Tibial artery (tissue), 4 donors: ENCODE data around the gene VPS51.

Source experiments
- DNase-seq, 2 donors: peaks; one replicate each; pipeline ENCODE4 v3.0.0-alpha.2; 2019
- H3K27ac ChIP-seq, 2 donors: fragments of 200-600 bp; sonication (generic) in 1 of 2; 1 replicate in 1 of 2; 2 replicates in 1 of 2; pipeline ENCODE4 v1.5.1; 2018 to 2019; ENCODE audit warnings: mild to moderate bottlenecking in 1 of 2
- H3K27me3 ChIP-seq, 2 donors: fragments of 200-600 bp; sonication (generic) in 1 of 2; one replicate each; pipeline versions ENCODE4 v1.5.1 to v1.6.0; 2016 to 2019
- H3K36me3 ChIP-seq, 3 donors: fragments of 200-600 bp; sonication (generic) in 2 of 3; one replicate each; pipeline ENCODE4 v1.5.1; 2016 to 2019; ENCODE audit warnings: mild to moderate bottlenecking in 2 of 3
- H3K4me1 ChIP-seq, 4 donors: fragments of 200-600 bp; sonication (generic) in 2 of 4; 1 replicate in 3 of 4; 2 replicates in 1 of 4; pipeline ENCODE4 v1.5.1; 2016 to 2019
- H3K4me3 ChIP-seq, 2 donors: fragments of 200-600 bp; sonication (generic) in 1 of 2; 1 replicate in 1 of 2; 2 replicates in 1 of 2; pipeline ENCODE4 v1.5.1; 2018 to 2019; ENCODE audit warnings: mild to moderate bottlenecking in 2 of 2
- H3K9me3 ChIP-seq, 3 donors: fragments of 200-600 bp; sonication (generic) in 1 of 3; one replicate each; pipeline ENCODE4 v1.5.1; 2016 to 2019
- CTCF ChIP-seq, 2 experiments: fragments of 200-600 bp in 1 of 2; fragments of 450-650 bp in 1 of 2; IDR thresholded peaks; one replicate each; pipeline ENCODE4 v1.5.1; 2017 to 2019; ENCODE audit warnings: antibody characterized with exemption in 2 of 2, mild to moderate bottlenecking in 1 of 2, moderate library complexity in 1 of 2
- intact Hi-C: fragments of 100-400 bp; cut with DNase I; formaldehyde crosslinking; loops from one replicate; pipeline ENCODE4 v1.15.0; 2023; ENCODE audit warnings: low total_unique reads

Gene VPS51

DNA sequence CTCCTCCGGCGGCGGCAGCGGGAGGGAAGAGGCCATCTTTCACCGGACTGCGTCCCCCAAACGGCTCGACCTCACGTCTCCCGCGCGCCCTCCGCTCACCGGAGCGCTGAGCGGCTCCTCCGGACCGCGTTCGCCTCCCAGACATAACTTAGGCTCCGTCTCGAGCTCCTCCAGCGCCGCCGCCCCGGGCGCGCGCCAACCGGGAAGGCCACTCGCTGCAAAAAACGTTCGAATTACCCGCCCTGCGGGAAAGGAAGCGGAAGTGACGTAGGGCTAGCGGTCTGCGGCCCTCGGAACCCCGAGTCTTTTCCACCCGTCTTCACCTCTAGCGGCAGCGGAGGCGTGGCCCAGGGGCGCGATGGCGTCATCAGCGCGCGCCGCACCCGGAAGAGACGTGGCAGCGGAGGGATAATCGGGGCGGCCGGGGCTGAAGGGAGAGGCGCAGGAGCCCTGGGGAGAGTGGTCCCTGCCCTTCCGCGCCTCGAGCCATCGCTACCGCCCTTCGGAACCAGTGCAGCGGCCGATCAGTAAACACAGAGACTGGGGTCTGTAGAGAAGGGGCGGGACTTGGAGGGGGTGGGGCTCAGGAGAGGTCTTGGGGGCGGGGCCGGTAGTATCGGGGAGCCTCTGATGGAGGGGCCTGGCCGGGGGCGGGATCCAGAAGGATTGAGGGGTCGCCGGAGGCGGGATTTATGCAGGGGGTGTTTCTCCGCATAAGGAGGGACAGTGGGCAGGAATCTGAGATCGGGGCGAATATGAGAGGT lies 12.0 kb upstream of the VPS51 start, which contains the start of the genes CDCA5 and ZFPL1:
Gene CDCA5, minus strand, starts transcription at position 207 of the 764 bp plus-strand sequence. Its CDS starts 62 bp downstream, at position 145.
Gene ZFPL1, plus strand, starts transcription at position 389 of the 764 bp plus-strand sequence. CDS start 477 bp downstream, outside the sequence.
- Histone ChIP-seq H3K4me3 (peak within 1 kb of the TSS; percentile 67 to 70), H3K4me1 (peaks cover 0 to 21% (median 17%) of the 10 kb centered on the region in 4 donors), H3K27ac (peak within 1 kb of the TSS; percentile 87 to 88), H3K9me3 (no peaks in the 10 kb centered on the region), H3K27me3 (no peaks in the 10 kb centered on the region), H3K36me3 (peaks cover 25 to 36% (median 30%) of the 10 kb centered on the region in 3 donors)
- peak; percentile 93 to 97 for DNase-seq
- intact Hi-C loops = no loop called here
- peak in 1 of 2 experiments; percentile 29 for TF ChIP-seq CTCF (IDR thresholded peaks at IDR 0.05)

DNA sequence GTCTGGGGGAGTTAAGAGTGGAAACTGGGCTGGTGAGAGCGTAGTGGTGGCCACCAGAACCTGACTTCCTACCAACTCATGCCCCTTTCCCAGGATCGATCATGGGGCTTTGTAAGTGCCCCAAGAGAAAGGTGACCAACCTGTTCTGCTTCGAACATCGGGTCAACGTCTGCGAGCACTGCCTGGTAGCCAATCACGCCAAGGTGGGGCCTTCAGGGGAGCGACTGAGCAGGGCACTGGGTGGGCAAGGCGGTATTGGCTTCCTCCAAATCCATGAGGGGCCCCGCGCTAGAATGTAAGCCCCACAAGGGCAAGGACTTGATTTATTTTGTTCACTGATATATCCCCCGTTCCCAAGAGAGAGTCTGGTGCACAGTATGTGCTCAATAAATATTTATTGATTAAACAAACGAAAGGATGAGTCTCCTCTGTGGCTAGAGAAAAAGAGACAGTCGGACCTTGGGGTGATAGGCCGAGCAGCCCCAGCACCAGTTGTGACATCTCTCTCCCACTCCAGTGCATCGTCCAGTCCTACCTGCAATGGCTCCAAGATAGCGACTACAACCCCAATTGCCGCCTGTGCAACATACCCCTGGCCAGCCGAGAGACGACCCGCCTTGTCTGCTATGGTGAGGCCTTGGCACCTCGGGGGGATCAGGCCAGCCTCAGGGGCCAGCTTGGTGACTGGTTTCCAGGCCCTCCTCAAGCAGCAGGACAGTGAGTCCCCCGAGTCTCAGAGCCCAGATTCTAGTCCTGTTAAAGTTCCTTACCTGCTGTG lies 11.2 kb upstream of the VPS51 start:
- no peaks in the 10 kb centered on the region for H3K27me3 ChIP-seq
- peak overlapping the region; percentile 87 to 88 for H3K27ac ChIP-seq
- no peak for DNase-seq
- no peak for TF ChIP-seq CTCF (IDR thresholded peaks at IDR 0.05)
- H3K4me3 ChIP-seq = peak overlapping the region; percentile 67 to 70
- intact Hi-C loops = loop anchor here (5.0 kb wide), 1 partner anchor 57 kb away; the partner anchor contains the start of gene SNX15
- no peaks in the 10 kb centered on the region for H3K9me3 ChIP-seq
- peaks cover 0 to 21% (median 17%) of the 10 kb centered on the region in 4 donors for H3K4me1 ChIP-seq
- peaks cover 25 to 44% (median 35%) of the 10 kb centered on the region in 3 donors for H3K36me3 ChIP-seq

- Histone ChIP-seq H3K27ac (no peak overlapping the region), H3K4me1 (peaks cover 0 to 21% (median 17%) of the 10 kb centered on the region in 4 donors), H3K9me3 (no peaks in the 10 kb centered on the region), H3K27me3 (no peaks in the 10 kb centered on the region), H3K36me3 (peaks cover 25 to 46% (median 35%) of the 10 kb centered on the region in 3 donors), H3K4me3 (no peak overlapping the region)
- no peak for TF ChIP-seq CTCF (IDR thresholded peaks at IDR 0.05)
- no peak for DNase-seq
- intact Hi-C loops = loop anchor here (5.0 kb wide), 1 partner anchor 58 kb away; the partner anchor contains the start of gene SNX15
Observed at GRCh38 chr11:65085446-65085845, 10.6 kb upstream of the VPS51 start.

DNA sequence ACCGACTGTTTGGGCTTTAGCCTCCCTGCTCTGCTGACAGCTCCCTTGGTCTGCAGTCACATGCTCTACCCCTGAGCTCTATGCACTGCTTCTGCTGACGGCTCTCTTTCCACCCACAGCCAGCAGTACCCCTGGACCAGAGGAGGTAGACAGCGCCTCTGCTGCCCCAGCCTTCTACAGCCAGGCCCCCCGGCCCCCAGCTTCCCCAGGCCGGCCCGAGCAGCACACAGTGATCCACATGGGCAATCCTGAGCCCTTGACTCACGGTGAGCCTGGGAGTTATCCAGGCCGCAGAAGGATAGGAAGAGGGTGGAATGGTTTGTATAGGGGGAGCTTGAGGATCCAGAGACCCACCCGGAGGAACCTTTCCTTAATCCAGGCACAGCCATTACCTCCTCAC lies 9.2 kb upstream of the VPS51 start:
- no peak overlapping the region for H3K27ac ChIP-seq
- no peaks in the 10 kb centered on the region for H3K27me3 ChIP-seq
- H3K36me3 ChIP-seq = peaks cover 25 to 46% (median 35%) of the 10 kb centered on the region in 3 donors
- intact Hi-C loops = loop anchor here (5.0 kb wide), 1 partner anchor 60 kb away; the partner anchor contains the start of gene SNX15
- peaks cover 0 to 21% (median 17%) of the 10 kb centered on the region in 4 donors for H3K4me1 ChIP-seq
- no peak for TF ChIP-seq CTCF (IDR thresholded peaks at IDR 0.05)
- H3K4me3 ChIP-seq = no peak overlapping the region
- H3K9me3 ChIP-seq = no peaks in the 10 kb centered on the region
- DNase-seq = no peak

DNA sequence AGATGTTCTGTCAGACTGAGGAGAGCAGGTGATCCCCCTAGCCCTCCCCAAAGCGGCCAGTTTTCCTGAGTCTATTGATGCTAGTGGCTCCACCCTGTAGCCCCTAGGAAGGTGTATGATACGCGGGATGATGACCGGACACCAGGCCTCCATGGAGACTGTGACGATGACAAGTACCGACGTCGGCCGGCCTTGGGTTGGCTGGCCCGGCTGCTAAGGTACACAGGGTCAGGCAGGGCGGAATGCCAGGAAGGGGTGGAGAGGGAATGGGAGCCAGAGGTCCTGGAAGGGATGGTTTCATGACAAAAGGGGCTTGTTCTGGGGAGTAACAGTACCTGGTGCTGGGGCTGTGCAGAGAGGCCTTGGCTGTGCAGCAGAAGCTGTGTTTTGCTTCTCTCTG lies 8.8 kb upstream of the VPS51 start:
- Histone ChIP-seq H3K27me3 (no peaks in the 10 kb centered on the region), H3K9me3 (no peaks in the 10 kb centered on the region), H3K4me1 (peaks cover 0 to 21% (median 17%) of the 10 kb centered on the region in 4 donors), H3K27ac (no peak overlapping the region), H3K36me3 (peaks cover 25 to 46% (median 35%) of the 10 kb centered on the region in 3 donors), H3K4me3 (no peak overlapping the region)
- no peak for TF ChIP-seq CTCF (IDR thresholded peaks at IDR 0.05)
- intact Hi-C loops = loop anchor here (5.0 kb wide), 1 partner anchor 60 kb away; the partner anchor contains the start of gene SNX15
- DNase-seq = no peak
